GM12872 (cell line): ENCODE data around the gene IL18.

Experiments
- CTCF ChIP-seq: IDR thresholded peaks from 3 replicates; pipeline ENCODE4 v1.5.1; 2011; ENCODE audit warnings: low read depth, mild to moderate bottlenecking, low read length, moderate library complexity; ENCODE audit not compliant: insufficient read depth

IL18 gene

GRCh38 chr11:112128483-112129121 is 35.3 kb downstream of the IL18 start:
- no peak for TF ChIP-seq CTCF

GRCh38 chr11:112127056-112127455 is 36.8 kb downstream of the IL18 start:
- TF ChIP-seq CTCF, result no peak

- TF ChIP-seq CTCF, result no peak
Measured at GRCh38 chr11:112123129-112123528, 40.8 kb downstream of the IL18 start.

- no peak for TF ChIP-seq CTCF
Measured at GRCh38 chr11:112121981-112122615, 41.8 kb downstream of the IL18 start.

DNA sequence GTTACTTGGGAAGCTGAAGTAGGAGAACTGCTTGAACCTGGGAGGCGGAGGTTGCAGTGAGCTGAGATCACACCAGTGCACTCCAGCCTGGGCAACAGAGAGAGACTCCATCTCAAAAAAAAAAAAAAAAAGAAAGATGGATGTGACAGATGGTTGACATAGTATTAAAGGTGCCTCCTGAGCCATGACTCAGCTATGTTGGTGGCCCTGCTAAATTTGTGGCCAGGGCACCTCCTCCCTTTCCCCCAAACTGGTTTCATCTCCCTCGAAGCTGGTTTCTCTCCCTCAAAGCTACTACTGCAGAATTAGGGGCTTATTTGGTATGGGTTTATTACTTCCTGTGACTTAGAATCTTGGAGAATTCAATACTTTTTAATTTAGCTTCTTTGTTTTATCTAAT is 45.7 kb downstream of the IL18 start:
- TF ChIP-seq CTCF, result no peak

GRCh38 chr11:112115386-112115785 is 48.5 kb downstream of the IL18 start:
- no peak for TF ChIP-seq CTCF

DNA sequence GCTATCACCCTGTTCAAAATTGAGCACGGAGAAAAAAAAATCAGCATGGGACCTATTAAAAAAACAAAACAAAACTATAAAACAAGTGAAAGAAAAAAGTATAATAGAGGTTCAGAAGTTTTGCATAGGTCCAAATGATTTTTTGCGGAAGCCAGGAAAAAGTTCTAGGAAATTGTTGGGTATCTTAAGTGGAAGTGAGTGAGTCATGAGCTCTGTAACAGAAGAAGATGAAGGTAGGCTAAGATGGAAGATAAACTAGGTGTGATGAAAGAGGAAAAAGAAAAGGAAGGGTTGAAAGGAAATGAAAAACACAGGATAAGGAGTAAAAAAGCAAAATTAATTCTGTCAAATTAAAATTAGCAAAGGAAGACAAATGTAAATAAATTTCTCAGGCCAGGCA is 49.4 kb downstream of the IL18 start:
- TF ChIP-seq CTCF, result no peak
